ENCODE data around the gene FNBP1. TPM values are rescaled to one million over a fixed set of nuclear protein-coding genes. Genes with fewer than 3 reads are reported as not detected.

Gene FNBP1
- total and polyA plus RNA-seq, 2 experiments from 2014 or later: 26.6 to 28.8 TPM

- TF ChIP-seq STAT1 (IDR thresholded peaks at IDR 0.05; ENCODE audit: unreplicated experiment): no peak
- no peak for TF ChIP-seq POLR2AphosphoS5 (IDR thresholded peaks at IDR 0.05; ENCODE audit: low read depth)
- no peak for TF ChIP-seq REST (IDR thresholded peaks at IDR 0.05; ENCODE audit: unreplicated experiment)
- TF ChIP-seq ZNF114 (CRISPR knock-in tag; IDR thresholded peaks at IDR 0.05): no peak
- no peak for TF ChIP-seq CREB1 (CRISPR knock-in tag; IDR thresholded peaks at IDR 0.05; ENCODE audit: low read depth)
- TF ChIP-seq NANOG (IDR thresholded peaks at IDR 0.05; ENCODE audit: borderline replicate concordance): no peak
- TF ChIP-seq, protein P1, sequence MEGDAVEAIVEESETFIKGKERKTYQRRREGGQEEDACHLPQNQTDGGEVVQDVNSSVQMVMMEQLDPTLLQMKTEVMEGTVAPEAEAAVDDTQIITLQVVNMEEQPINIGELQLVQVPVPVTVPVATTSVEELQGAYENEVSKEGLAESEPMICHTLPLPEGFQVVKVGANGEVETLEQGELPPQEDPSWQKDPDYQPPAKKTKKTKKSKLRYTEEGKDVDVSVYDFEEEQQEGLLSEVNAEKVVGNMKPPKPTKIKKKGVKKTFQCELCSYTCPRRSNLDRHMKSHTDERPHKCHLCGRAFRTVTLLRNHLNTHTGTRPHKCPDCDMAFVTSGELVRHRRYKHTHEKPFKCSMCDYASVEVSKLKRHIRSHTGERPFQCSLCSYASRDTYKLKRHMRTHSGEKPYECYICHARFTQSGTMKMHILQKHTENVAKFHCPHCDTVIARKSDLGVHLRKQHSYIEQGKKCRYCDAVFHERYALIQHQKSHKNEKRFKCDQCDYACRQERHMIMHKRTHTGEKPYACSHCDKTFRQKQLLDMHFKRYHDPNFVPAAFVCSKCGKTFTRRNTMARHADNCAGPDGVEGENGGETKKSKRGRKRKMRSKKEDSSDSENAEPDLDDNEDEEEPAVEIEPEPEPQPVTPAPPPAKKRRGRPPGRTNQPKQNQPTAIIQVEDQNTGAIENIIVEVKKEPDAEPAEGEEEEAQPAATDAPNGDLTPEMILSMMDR (conservative IDR thresholded peaks at IDR 0.05; ENCODE audit: low read depth in 2 of 2): no peak
- no peak for TF ChIP-seq JUNB (IDR thresholded peaks at IDR 0.05; ENCODE audit: unreplicated experiment)
- TF ChIP-seq ZNF331 (CRISPR knock-in tag; IDR thresholded peaks at IDR 0.05; ENCODE audit: low read depth): no peak
Observed at GRCh38 chr9:129895376-129896268, 147.4 kb downstream of the FNBP1 start (continued).

DNA sequence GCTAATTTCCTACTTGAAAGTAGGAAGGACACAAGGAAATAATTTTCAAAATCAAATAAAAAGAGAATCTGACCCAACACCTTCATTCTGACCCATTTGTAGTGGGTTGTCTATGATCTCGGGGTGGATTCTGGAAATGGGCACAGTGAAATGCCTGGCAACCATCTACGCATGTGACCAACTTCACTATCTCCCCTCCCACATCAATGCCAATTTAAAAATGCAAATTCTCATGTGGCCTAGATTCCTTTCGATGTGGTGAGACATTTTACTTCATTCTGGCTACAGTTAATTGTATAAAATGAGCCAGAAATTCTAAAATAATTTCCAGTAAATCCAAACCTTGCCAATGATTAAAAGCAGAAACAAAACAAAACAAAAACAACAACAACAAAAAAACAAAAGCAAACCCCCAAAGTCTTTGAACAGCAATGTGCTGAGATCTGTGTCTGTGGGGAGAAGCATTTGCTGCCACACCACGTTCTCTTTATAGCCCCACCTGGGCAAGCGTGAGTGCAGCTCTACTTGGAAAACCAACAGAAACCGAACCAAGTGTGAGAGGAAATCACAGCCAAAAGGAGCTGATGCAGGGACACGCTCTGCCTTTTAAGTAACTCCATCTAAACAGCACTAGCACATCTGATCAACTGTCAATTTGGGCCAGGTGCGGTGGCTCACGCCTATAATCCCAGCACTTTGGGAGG, 148.7 kb downstream of the FNBP1 start:
- Histone ChIP-seq H3K4me3 (no peak overlapping the region), H3K27ac (ENCODE audit: low read depth) (no peak overlapping the region), H3K27me3 (ENCODE audit: insufficient read depth) (no peaks in the 10 kb centered on the region), H3K9me2 (ENCODE audit: insufficient read depth) (no peaks in the 10 kb centered on the region), H3K36me3 (ENCODE audit: insufficient read depth) (no peaks in the 10 kb centered on the region; the same call in none of the 2 replicates), H3K79me2 (replicated peaks; ENCODE audit: insufficient read depth) (no peaks in the 10 kb centered on the region), H2AFZ (no peak overlapping the region), H3K4me1 (ENCODE audit: insufficient read depth) (peaks cover 5% of the 10 kb centered on the region), H4K20me1 (replicated peaks; ENCODE audit: insufficient read depth) (no peaks in the 10 kb centered on the region; the same call in 1 of the 2 replicates), H3F3A (replicated peaks; ENCODE audit: low read depth) (peaks cover 16% of the 10 kb centered on the region; the same call in 1 of the 2 replicates), H3K4me2 (no peak overlapping the region)
- peaks cover 17% of the 10 kb centered on the region for H3K27me3 Mint-ChIP-seq (ENCODE audit: insufficient read depth, low read depth, poor library complexity)
- peaks cover 34% of the 10 kb centered on the region for H3K36me3 Mint-ChIP-seq (ENCODE audit: low read depth)
- no peaks in the 10 kb centered on the region for H3K9me3 Mint-ChIP-seq
- no peak overlapping the region for H3K4me3 Mint-ChIP-seq
- DNase-seq (ENCODE audit: low spot score) (no peak), ATAC-seq (no peak)
- no peak overlapping the region for H3K27ac Mint-ChIP-seq
- H3K4me1 Mint-ChIP-seq: peaks cover 22% of the 10 kb centered on the region
- TF ChIP-seq REST (IDR thresholded peaks at IDR 0.05; ENCODE audit: unreplicated experiment) (no peak), ZNF114 (CRISPR knock-in tag; IDR thresholded peaks at IDR 0.05) (no peak), CREB1 (CRISPR knock-in tag; IDR thresholded peaks at IDR 0.05; ENCODE audit: low read depth) (no peak), POLR2AphosphoS5 (IDR thresholded peaks at IDR 0.05; ENCODE audit: low read depth) (no peak), EZH2phosphoT487 (IDR thresholded peaks at IDR 0.05; ENCODE audit: unreplicated experiment) (no peak), ZNF331 (CRISPR knock-in tag; IDR thresholded peaks at IDR 0.05; ENCODE audit: low read depth) (no peak), JUNB (IDR thresholded peaks at IDR 0.05; ENCODE audit: unreplicated experiment) (no peak), ETS1 (IDR thresholded peaks at IDR 0.05) (no peak), NANOG (IDR thresholded peaks at IDR 0.05; ENCODE audit: borderline replicate concordance) (no peak), STAT1 (IDR thresholded peaks at IDR 0.05; ENCODE audit: unreplicated experiment) (no peak)
- TF ChIP-seq, protein P1 (conservative IDR thresholded peaks at IDR 0.05; ENCODE audit: low read depth in 2 of 2): no peak
